Muscle layer of duodenum (tissue), 2 donors: ENCODE results near the gene ABLIM2.

Experiments used
- H3K27ac ChIP-seq: one replicate; pipeline ENCODE4 v1.7.0; 2013; ENCODE audit warnings: mild to moderate bottlenecking, low read length
- H3K27me3 ChIP-seq: one replicate; pipeline ENCODE4 v1.7.0; 2013; ENCODE audit warnings: low read depth, mild to moderate bottlenecking, control low read depth, low read length
- H3K36me3 ChIP-seq, 2 donors: one replicate each; pipeline ENCODE4 v1.7.0; 2013; ENCODE audit warnings: low read length in 2 of 2, control low read depth in 1 of 2, mild to moderate bottlenecking in 1 of 2; ENCODE audit not compliant: insufficient read depth in 2 of 2, control insufficient read depth in 1 of 2
- H3K4me1 ChIP-seq, 2 donors: one replicate each; pipeline ENCODE4 v1.7.0; 2013; ENCODE audit warnings: low read length in 2 of 2, mild to moderate bottlenecking in 2 of 2, control low read depth in 1 of 2, moderate library complexity in 1 of 2; ENCODE audit not compliant: insufficient read depth in 2 of 2, control insufficient read depth in 1 of 2
- H3K4me3 ChIP-seq, 2 donors: one replicate each; pipeline ENCODE4 v1.7.0; 2013; ENCODE audit warnings: low read length in 2 of 2, low read depth in 1 of 2, mild to moderate bottlenecking in 1 of 2
- H3K9me3 ChIP-seq, 2 donors: one replicate each; pipeline ENCODE4 v1.7.0; 2013; ENCODE audit warnings: low read length in 2 of 2, control low read depth in 1 of 2, mild to moderate bottlenecking in 1 of 2; ENCODE audit not compliant: control insufficient read depth in 1 of 2
- donor health status: healthy.

The ABLIM2 gene

DNA sequence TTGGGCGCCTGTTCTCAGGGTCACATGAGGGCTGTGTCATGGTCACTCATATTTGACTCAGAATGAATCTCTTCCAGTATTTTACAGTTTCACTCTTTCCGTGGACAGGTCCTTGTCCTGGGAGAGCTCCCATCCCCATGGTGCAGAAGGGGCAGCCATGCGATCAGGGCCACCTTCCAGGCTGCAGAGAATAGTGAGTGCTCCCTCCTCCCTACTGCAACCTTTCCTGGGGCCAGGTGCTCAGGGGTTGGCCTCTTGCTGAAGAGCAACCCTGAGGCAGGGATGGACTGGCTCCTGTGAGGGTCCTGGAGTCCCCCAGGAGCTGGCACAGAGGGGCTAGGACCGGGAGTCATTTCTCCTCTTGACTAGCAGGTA, 108.4 kb downstream of the ABLIM2 start:
- Histone ChIP-seq H3K4me1 (peaks cover 0 to 19% of the 10 kb centered on the region in 2 donors), H3K27me3 (no peaks in the 10 kb centered on the region), H3K27ac (no peak overlapping the region), H3K36me3 (peaks cover 0 to 6% of the 10 kb centered on the region in 2 donors), H3K4me3 (no peak overlapping the region), H3K9me3 (no peaks in the 10 kb centered on the region)

- no peak overlapping the region for H3K4me3 ChIP-seq
- H3K4me1 ChIP-seq = peaks cover 0 to 19% of the 10 kb centered on the region in 2 donors
- H3K36me3 ChIP-seq = peaks cover 0 to 3% of the 10 kb centered on the region in 2 donors
- no peak overlapping the region for H3K27ac ChIP-seq
- H3K9me3 ChIP-seq = no peaks in the 10 kb centered on the region
- no peaks in the 10 kb centered on the region for H3K27me3 ChIP-seq
Observed at GRCh38 chr4:8048856-8049676, 109.5 kb downstream of the ABLIM2 start.

GRCh38 chr4:8047837-8048678, 110.6 kb downstream of the ABLIM2 start:
- H3K4me3 ChIP-seq = no peak overlapping the region
- no peaks in the 10 kb centered on the region for H3K27me3 ChIP-seq
- peaks cover 0 to 19% of the 10 kb centered on the region in 2 donors for H3K4me1 ChIP-seq
- no peaks in the 10 kb centered on the region for H3K9me3 ChIP-seq
- no peaks in the 10 kb centered on the region for H3K36me3 ChIP-seq
- H3K27ac ChIP-seq = no peak overlapping the region

- H3K27me3 ChIP-seq = no peaks in the 10 kb centered on the region
- no peak overlapping the region for H3K4me3 ChIP-seq
- H3K27ac ChIP-seq = no peak overlapping the region
- H3K4me1 ChIP-seq = peaks cover 0 to 19% of the 10 kb centered on the region in 2 donors
- no peaks in the 10 kb centered on the region for H3K9me3 ChIP-seq
- H3K36me3 ChIP-seq = no peaks in the 10 kb centered on the region
Observed at GRCh38 chr4:8046925-8047541, 111.6 kb downstream of the ABLIM2 start.

DNA sequence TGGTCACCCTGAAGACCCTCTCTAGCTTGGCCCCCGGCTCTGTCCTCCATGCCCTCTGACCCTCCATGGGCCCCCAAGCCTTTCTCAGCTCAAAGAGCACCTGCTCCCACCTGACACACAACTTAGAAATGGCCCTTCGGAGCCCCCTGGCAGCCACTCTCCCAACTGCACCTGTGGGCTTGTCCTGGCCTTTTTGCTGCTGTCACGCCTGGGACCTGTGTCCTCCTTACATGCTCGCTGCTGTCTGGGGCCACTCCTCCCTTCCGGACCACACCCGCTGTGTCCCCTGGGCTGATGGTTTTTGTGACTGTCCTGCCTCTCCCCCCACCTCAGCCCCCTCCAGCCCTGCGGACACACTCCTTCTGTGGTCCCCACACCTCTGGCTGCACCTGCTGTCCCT, 112.7 kb downstream of the ABLIM2 start:
- H3K4me3 ChIP-seq = no peak overlapping the region
- peaks cover 0 to 10% of the 10 kb centered on the region in 2 donors for H3K4me1 ChIP-seq
- no peaks in the 10 kb centered on the region for H3K9me3 ChIP-seq
- no peak overlapping the region for H3K27ac ChIP-seq
- no peaks in the 10 kb centered on the region for H3K27me3 ChIP-seq
- no peaks in the 10 kb centered on the region for H3K36me3 ChIP-seq

DNA sequence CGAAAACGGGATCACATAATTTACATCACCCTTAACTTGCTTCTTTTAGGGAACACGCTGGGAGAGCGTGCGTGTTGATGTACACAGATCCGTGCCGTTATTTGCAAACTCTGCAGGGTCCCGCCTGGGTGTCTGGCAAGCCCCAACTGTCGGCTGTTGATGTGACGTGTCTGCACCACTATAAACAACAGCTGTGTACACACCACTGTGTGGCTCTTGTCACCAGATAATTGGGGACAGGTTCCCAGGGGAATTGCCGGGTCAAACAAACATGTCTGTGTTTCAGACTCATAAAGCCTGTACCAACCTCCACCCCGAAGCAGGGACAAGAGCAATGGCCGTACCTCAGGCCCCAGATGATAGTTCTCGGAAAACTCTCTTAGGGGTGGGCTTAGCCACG, 113.9 kb downstream of the ABLIM2 start:
- Histone ChIP-seq H3K9me3 (no peaks in the 10 kb centered on the region), H3K27me3 (no peaks in the 10 kb centered on the region), H3K36me3 (no peaks in the 10 kb centered on the region), H3K27ac (no peak overlapping the region), H3K4me3 (no peak overlapping the region), H3K4me1 (no peaks in the 10 kb centered on the region)

- no peak overlapping the region for H3K4me3 ChIP-seq
- H3K36me3 ChIP-seq = no peaks in the 10 kb centered on the region
- no peaks in the 10 kb centered on the region for H3K9me3 ChIP-seq
- no peaks in the 10 kb centered on the region for H3K4me1 ChIP-seq
- no peak overlapping the region for H3K27ac ChIP-seq
- H3K27me3 ChIP-seq = no peaks in the 10 kb centered on the region
Observed at GRCh38 chr4:8044244-8044643, 114.4 kb downstream of the ABLIM2 start.

DNA sequence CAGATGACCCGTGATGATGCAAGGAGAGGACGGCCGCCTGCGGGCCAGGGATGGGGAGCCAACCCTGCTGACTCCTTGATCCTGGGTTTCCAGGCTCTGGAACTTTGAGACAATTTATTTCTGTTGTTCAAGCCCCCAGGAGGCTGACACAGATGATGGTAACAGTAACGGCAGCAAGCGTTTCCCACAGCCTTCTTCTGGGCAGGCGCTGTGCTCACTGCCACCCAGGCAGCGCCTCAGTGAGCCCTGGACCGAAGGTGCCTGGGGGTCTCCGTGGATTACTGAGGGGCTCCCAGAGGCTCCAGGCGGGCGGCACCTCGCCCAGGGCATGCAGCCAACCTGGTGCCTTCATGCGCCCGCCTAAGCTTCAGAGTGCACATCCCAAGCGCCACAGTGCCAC, 115.0 kb downstream of the ABLIM2 start:
- Histone ChIP-seq H3K9me3 (no peaks in the 10 kb centered on the region), H3K4me3 (no peak overlapping the region), H3K27me3 (no peaks in the 10 kb centered on the region), H3K36me3 (no peaks in the 10 kb centered on the region), H3K27ac (no peak overlapping the region), H3K4me1 (no peaks in the 10 kb centered on the region)

DNA sequence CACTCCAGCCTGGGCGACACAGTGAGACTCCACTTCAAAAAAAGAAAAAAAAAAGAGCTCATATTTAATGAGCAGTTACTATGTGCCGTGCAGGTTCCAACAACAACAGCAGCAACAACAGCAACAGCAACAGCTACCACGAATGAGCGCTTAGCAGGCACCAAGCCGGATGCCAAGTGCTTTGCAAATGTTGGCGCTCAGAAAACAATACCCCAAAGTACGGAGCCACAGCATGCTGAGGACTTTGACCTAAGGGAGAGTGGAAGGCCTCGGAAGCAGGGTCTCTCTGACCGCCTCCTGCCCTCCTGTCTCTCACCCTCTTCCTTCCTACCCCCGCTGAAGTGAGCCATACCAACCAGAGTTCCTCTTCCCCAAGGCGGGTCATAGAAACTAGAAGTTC, 116.7 kb downstream of the ABLIM2 start:
- no peak overlapping the region for H3K27ac ChIP-seq
- no peaks in the 10 kb centered on the region for H3K27me3 ChIP-seq
- no peak overlapping the region for H3K4me3 ChIP-seq
- H3K9me3 ChIP-seq = no peaks in the 10 kb centered on the region
- no peaks in the 10 kb centered on the region for H3K4me1 ChIP-seq
- H3K36me3 ChIP-seq = no peaks in the 10 kb centered on the region

- Histone ChIP-seq H3K4me1 (no peaks in the 10 kb centered on the region), H3K27ac (no peak overlapping the region), H3K9me3 (no peaks in the 10 kb centered on the region), H3K4me3 (no peak overlapping the region), H3K27me3 (no peaks in the 10 kb centered on the region), H3K36me3 (no peaks in the 10 kb centered on the region)
Observed at GRCh38 chr4:8041172-8041571, 117.4 kb downstream of the ABLIM2 start.

DNA sequence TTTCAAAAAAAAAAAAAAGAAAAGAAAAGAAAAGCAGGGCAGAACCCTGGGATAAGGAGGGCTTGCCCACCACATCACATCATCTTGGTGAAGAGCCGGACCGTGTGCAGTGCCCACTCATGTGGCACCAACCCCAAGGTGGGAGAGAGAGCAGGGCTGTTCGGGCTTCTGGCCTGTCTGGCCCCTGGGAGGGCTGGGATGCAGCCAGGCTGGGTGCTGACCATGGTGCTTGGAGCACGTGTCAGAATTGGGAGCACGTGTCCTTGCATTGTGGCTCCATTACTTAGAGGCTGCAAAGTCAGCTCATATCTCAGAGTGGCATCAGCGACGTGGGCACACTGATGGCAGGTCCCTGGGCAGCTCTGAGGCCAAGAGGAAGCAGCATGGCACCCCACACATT, 118.0 kb downstream of the ABLIM2 start:
- no peaks in the 10 kb centered on the region for H3K4me1 ChIP-seq
- no peak overlapping the region for H3K4me3 ChIP-seq
- H3K36me3 ChIP-seq = no peaks in the 10 kb centered on the region
- H3K27ac ChIP-seq = no peak overlapping the region
- H3K9me3 ChIP-seq = no peaks in the 10 kb centered on the region
- H3K27me3 ChIP-seq = no peaks in the 10 kb centered on the region
